MG63 (cell line): ENCODE measurements around the gene PCK2. TPM values are rescaled to one million over a fixed set of nuclear protein-coding genes. Genes with fewer than 3 reads are reported as not detected.

Experiments used
- DNase-seq: peaks from one replicate; pipeline ENCODE4 v3.0.0-alpha.2; 2020
- H3K27me3 ChIP-seq: fragments of 250-450 bp; sonication (Bioruptor Pico); 2 replicates; pipeline ENCODE4 v1.5.1; 2020; ENCODE audit warnings: mild to moderate bottlenecking, moderate library complexity
- H3K36me3 ChIP-seq: fragments of 250-450 bp; sonication (Bioruptor Pico); 2 replicates; pipeline ENCODE4 v1.5.1; 2020; ENCODE audit warnings: mild to moderate bottlenecking, moderate library complexity
- H3K4me3 ChIP-seq: fragments of 250-450 bp; sonication (Bioruptor Pico); 2 replicates; pipeline ENCODE4 v1.5.1; 2020; ENCODE audit warnings: mild to moderate bottlenecking, moderate library complexity
- H3K9me3 ChIP-seq: fragments of 250-450 bp; sonication (Bioruptor Pico); 2 replicates; pipeline ENCODE4 v1.5.1; 2020; ENCODE audit warnings: mild to moderate bottlenecking, moderate library complexity
- total RNA-seq: library from RNA; depleted of rRNA; stranded (reverse); fragments of >200 nt; shearing (Covaris generic); gene quantifications from 2 replicates; pipeline ENCODE4 v1.2.3, GENCODE V29; 2014; ENCODE audit warnings: low replicate concordance

PCK2 gene
- total RNA-seq, 1 experiment from 2014 or later, result 27.5 TPM

DNA sequence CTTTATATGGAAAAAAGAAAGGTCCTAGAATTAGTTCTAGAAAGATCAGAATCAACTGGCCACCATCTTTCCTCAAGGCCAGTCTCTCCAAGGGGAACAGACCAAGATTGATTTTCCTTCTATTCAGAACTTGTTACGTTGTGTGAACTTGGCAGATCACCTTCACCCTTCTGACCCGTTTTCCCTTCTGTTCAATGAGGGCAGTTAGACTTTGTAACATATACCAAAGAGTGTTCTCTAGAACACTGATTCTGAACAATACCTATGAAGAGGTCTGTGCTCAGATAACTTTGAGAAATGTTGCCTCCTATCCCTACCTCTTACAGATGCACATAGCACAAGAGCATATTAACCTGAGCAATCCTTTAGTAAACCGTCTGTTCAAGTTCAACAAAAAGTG is 10.6 kb upstream of the PCK2 start:
- Histone ChIP-seq H3K27me3 (no peaks in the 10 kb centered on the region), H3K9me3 (no peaks in the 10 kb centered on the region), H3K4me3 (no peak overlapping the region), H3K36me3 (no peaks in the 10 kb centered on the region)
- no peak for DNase-seq

GRCh38 chr14:24084440-24084839 is 9.7 kb upstream of the PCK2 start:
- Histone ChIP-seq H3K9me3 (no peaks in the 10 kb centered on the region), H3K4me3 (no peak overlapping the region), H3K27me3 (no peaks in the 10 kb centered on the region), H3K36me3 (no peaks in the 10 kb centered on the region)
- no peak for DNase-seq

GRCh38 chr14:24085215-24085614 is 8.9 kb upstream of the PCK2 start:
- no peaks in the 10 kb centered on the region for H3K9me3 ChIP-seq
- H3K27me3 ChIP-seq, result no peaks in the 10 kb centered on the region
- DNase-seq, result no peak

DNA sequence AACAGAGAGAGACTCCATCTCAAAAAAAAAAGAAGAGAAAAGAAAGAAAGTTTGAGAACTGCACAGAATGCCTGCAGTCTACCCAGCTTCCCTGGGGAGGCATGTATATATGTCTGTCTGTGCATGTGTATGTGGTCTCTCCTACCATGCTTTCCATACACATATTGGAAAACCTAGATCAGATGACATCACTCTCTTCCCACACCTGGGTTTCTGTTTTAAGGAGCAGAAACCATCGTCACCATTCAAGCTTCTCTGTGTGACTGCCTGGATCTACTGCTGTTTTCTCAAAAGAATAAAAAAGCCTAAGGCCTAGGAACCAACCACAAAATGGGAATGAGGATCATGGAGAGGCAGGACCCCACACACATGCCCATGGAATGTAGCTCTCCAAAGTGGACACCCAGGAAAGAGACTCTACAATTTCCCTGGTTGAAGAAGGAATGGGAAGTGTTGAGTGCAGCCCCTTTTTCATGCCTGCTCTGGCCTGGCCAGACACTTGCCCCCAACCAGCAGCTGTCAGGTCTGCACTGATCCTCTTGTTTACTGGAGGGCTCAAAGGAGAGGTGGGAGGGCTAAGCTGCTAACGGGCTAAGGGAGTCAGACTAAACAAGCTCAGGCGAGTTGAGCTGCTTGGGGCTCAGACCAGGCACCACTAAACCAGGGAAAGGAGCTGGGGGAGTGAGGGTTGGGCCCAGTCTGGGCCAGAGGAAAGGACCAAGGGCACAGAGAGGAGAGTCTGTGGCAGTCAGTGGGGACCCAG is 7.7 kb upstream of the PCK2 start:
- no peaks in the 10 kb centered on the region for H3K9me3 ChIP-seq
- no peak overlapping the region for H3K4me3 ChIP-seq
- DNase-seq, result no peak
- no peaks in the 10 kb centered on the region for H3K27me3 ChIP-seq
- H3K36me3 ChIP-seq, result no peaks in the 10 kb centered on the region

More at GRCh38 chr14:24085215-24085614, 8.9 kb upstream of the PCK2 start:
- no peak overlapping the region for H3K4me3 ChIP-seq
- H3K36me3 ChIP-seq, result no peaks in the 10 kb centered on the region

- DNase-seq, result no peak
- no peaks in the 10 kb centered on the region for H3K27me3 ChIP-seq
- H3K36me3 ChIP-seq, result no peaks in the 10 kb centered on the region
- no peaks in the 10 kb centered on the region for H3K9me3 ChIP-seq
- no peak overlapping the region for H3K4me3 ChIP-seq
These were observed 7.1 kb upstream of the PCK2 start for GRCh38 chr14:24087004-24087403.

DNA sequence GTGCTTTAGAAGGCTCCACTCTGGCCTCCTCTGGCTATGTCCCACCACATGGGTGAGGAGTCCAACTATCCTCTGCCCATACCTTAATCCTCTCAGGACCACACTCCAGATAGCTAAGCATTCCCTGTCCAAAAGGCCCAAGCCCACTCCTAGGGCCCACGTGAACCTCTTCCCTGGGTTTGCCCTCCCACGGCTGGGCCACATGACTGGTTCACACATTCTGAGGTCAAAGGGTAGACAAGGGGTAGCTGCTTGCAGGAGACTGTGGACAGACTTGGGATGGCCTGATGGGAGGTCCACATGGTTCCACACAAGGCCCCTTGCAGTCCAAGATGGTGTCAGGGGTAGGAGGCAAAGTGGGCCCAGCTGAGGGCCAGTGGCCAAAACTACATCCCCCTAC is 6.0 kb upstream of the PCK2 start:
- no peak for DNase-seq
- Histone ChIP-seq H3K27me3 (no peaks in the 10 kb centered on the region), H3K36me3 (no peaks in the 10 kb centered on the region), H3K9me3 (no peaks in the 10 kb centered on the region), H3K4me3 (no peak overlapping the region)

GRCh38 chr14:24089890-24090289 is 4.2 kb upstream of the PCK2 start:
- Histone ChIP-seq H3K27me3 (no peaks in the 10 kb centered on the region), H3K36me3 (no peaks in the 10 kb centered on the region), H3K4me3 (no peak overlapping the region), H3K9me3 (no peaks in the 10 kb centered on the region)
- DNase-seq, result no peak

GRCh38 chr14:24092110-24092504 is 2.0 kb upstream of the PCK2 start:
- no peak for DNase-seq
- Histone ChIP-seq H3K4me3 (no peak overlapping the region), H3K36me3 (no peaks in the 10 kb centered on the region; the same call in 1 of the 2 replicates), H3K27me3 (no peaks in the 10 kb centered on the region), H3K9me3 (no peaks in the 10 kb centered on the region)

- H3K36me3 ChIP-seq, result no peaks in the 10 kb centered on the region; the same call in 1 of the 2 replicates
- no peak overlapping the region for H3K4me3 ChIP-seq
- H3K27me3 ChIP-seq, result no peaks in the 10 kb centered on the region
- DNase-seq, result no peak
- H3K9me3 ChIP-seq, result no peaks in the 10 kb centered on the region
These were observed 1.5 kb upstream of the PCK2 start for GRCh38 chr14:24092505-24093206.

- H3K27me3 ChIP-seq, result no peaks in the 10 kb centered on the region
- no peak for DNase-seq
These were observed 757 bp upstream of the PCK2 start for GRCh38 chr14:24093207-24093900.

GRCh38 chr14:24094841-24095270 is 745 bp downstream of the PCK2 start:
- no peaks in the 10 kb centered on the region for H3K27me3 ChIP-seq
- no peak for DNase-seq
- no peaks in the 10 kb centered on the region; the same call in 1 of the 2 replicates for H3K36me3 ChIP-seq
- H3K4me3 ChIP-seq, result peak overlapping the region; percentile 90
- H3K9me3 ChIP-seq, result no peaks in the 10 kb centered on the region

More at GRCh38 chr14:24093207-24093900, 757 bp upstream of the PCK2 start:
- no peaks in the 10 kb centered on the region for H3K9me3 ChIP-seq
- peak overlapping the region; percentile 90; the same call in 1 of the 2 replicates for H3K4me3 ChIP-seq
- no peaks in the 10 kb centered on the region; the same call in 1 of the 2 replicates for H3K36me3 ChIP-seq

- Histone ChIP-seq H3K4me3 (peak overlapping the region; percentile 90), H3K36me3 (no peaks in the 10 kb centered on the region; the same call in 1 of the 2 replicates), H3K9me3 (no peaks in the 10 kb centered on the region), H3K27me3 (no peaks in the 10 kb centered on the region)
- DNase-seq, result peak; percentile 62
These were observed 1.4 kb downstream of the PCK2 start for GRCh38 chr14:24095271-24096068.

- Histone ChIP-seq H3K27me3 (no peaks in the 10 kb centered on the region), H3K36me3 (no peaks in the 10 kb centered on the region; the same call in 1 of the 2 replicates), H3K4me3 (no peak overlapping the region), H3K9me3 (no peaks in the 10 kb centered on the region)
- no peak for DNase-seq
These were observed 2.6 kb downstream of the PCK2 start for GRCh38 chr14:24096545-24097181.

DNA sequence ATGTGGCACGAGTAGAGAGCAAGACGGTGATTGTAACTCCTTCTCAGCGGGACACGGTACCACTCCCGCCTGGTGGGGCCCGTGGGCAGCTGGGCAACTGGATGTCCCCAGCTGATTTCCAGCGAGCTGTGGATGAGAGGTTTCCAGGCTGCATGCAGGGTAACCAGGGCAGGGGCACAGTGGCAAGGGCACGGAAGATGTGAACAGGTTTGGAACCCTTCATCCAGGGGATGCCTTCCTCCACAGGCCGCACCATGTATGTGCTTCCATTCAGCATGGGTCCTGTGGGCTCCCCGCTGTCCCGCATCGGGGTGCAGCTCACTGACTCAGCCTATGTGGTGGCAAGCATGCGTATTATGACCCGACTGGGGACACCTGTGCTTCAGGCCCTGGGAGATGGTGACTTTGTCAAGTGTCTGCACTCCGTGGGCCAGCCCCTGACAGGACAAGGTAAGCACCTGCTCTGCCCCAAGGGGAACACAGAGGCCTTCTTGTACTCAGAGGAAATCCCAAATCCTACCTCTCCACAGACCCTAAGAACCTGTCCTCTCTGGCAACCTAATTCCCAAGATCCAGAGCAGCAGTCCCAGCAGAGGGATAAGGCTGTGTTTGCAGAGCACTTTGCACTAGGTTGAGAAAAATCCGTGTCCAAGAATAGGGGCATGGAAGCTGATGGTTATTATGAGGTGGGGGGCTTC is 4.3 kb downstream of the PCK2 start:
- no peak overlapping the region for H3K4me3 ChIP-seq
- H3K27me3 ChIP-seq, result no peaks in the 10 kb centered on the region
- no peaks in the 10 kb centered on the region; the same call in 1 of the 2 replicates for H3K36me3 ChIP-seq
- DNase-seq, result no peak
- H3K9me3 ChIP-seq, result no peaks in the 10 kb centered on the region

DNA sequence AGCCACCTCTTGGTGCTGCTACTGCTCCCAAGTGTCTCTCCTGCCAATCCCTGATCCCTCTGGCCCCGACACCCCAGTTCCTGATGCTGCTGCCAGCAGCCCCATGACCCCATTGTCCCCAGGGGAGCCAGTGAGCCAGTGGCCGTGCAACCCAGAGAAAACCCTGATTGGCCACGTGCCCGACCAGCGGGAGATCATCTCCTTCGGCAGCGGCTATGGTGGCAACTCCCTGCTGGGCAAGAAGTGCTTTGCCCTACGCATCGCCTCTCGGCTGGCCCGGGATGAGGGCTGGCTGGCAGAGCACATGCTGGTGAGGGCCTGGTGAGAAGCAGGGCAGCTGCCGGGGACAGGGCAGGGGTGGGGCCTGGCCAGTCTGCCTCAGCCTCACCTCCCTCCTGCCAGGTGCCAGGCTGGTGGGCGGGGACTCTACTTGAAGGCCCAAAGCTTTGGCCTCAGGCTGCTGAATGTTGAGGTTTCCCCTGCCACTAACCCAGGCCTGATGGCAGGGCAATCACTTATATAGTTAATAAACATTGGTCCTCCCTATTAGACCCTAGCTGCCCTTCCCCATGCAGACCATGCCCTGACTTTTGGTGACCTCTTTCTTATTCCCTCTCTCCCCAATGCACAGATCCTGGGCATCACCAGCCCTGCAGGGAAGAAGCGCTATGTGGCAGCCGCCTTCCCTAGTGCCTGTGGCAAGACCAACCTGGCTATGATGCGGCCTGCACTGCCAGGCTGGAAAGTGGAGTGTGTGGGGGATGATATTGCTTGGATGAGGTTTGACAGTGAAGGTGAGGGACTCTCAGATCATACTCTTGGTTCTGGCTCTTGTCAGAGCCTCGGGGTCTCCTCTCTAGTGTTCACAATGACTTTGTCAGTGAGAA is 5.1 kb downstream of the PCK2 start:
- Histone ChIP-seq H3K9me3 (no peaks in the 10 kb centered on the region), H3K36me3 (no peaks in the 10 kb centered on the region; the same call in 1 of the 2 replicates), H3K4me3 (no peak overlapping the region), H3K27me3 (no peaks in the 10 kb centered on the region)
- DNase-seq, result no peak
